Urinary bladder (tissue), 4 donors: ENCODE measurements around the gene LOX. TPM values are rescaled to one million over a fixed set of nuclear protein-coding genes. Genes with fewer than 3 reads are reported as not detected.

Experiments
- DNase-seq: peaks from one replicate; pipeline ENCODE4 v3.0.0-alpha.2; 2015; ENCODE audit errors: extremely low spot score
- H3K27ac ChIP-seq: one replicate; pipeline ENCODE4 v1.5.1; 2013; ENCODE audit warnings: low read depth, mild to moderate bottlenecking, moderate library complexity
- H3K36me3 ChIP-seq: one replicate; pipeline ENCODE4 v1.6.1; 2013; ENCODE audit warnings: mild to moderate bottlenecking, moderate library complexity; ENCODE audit not compliant: insufficient read depth
- H3K4me1 ChIP-seq: one replicate; pipeline ENCODE4 v1.6.1; 2013; ENCODE audit warnings: mild to moderate bottlenecking, moderate library complexity; ENCODE audit not compliant: insufficient read depth
- H3K4me3 ChIP-seq: one replicate; pipeline ENCODE4 v1.5.1; 2013; ENCODE audit warnings: low read depth, low read length
- WGBS: extraction: QIAGEN DNeasy Blood & Tissue Kit; methylation state at CpG from one replicate; pipeline ENCODE4 v1.1.7; 2013; 5-methylcytosine and 5-hydroxymethylcytosine counted together
- polyA plus RNA-seq: library from polyadenylated mRNA; stranded (reverse); fragments of 200-250 nt; gene quantifications from one replicate; pipeline ENCODE4 v1.2.3, GENCODE V29; 2013
- total RNA-seq: library from RNA; depleted of rRNA; stranded (reverse); fragments of >200 nt; gene quantifications from one replicate; pipeline ENCODE4 v1.2.3, GENCODE V29; 2014
- donor health status: healthy with polysubstance abuse.
- donor health status: healthy.

Gene LOX
- total and polyA plus RNA-seq, 2 donors = 15.0 to 158 TPM

- Histone ChIP-seq H3K36me3 (no peaks in the 10 kb centered on the region), H3K4me1 (no peaks in the 10 kb centered on the region), H3K4me3 (no peak overlapping the region), H3K27ac (no peak overlapping the region)
- no peak for DNase-seq
- 57% methylated on average over 2 of the region's 2 CpGs for WGBS
Measured at GRCh38 chr5:122089096-122090013, 11.3 kb upstream of the LOX start.

- no peak for DNase-seq
- H3K4me3 ChIP-seq = no peak overlapping the region
- WGBS = 62% methylated on average over 3 of the region's 3 CpGs
Measured at GRCh38 chr5:122085041-122085440, 7.0 kb upstream of the LOX start.

GRCh38 chr5:122083535-122083934 is 5.5 kb upstream of the LOX start:
- DNase-seq = no peak
- H3K27ac ChIP-seq = no peak overlapping the region
- H3K4me1 ChIP-seq = no peaks in the 10 kb centered on the region
- H3K4me3 ChIP-seq = no peak overlapping the region
- 80% methylated on average over 1 of the region's 1 CpG for WGBS
- no peaks in the 10 kb centered on the region for H3K36me3 ChIP-seq

More at GRCh38 chr5:122085041-122085440, 7.0 kb upstream of the LOX start:
- Histone ChIP-seq H3K36me3 (no peaks in the 10 kb centered on the region), H3K4me1 (no peaks in the 10 kb centered on the region), H3K27ac (no peak overlapping the region)

DNA sequence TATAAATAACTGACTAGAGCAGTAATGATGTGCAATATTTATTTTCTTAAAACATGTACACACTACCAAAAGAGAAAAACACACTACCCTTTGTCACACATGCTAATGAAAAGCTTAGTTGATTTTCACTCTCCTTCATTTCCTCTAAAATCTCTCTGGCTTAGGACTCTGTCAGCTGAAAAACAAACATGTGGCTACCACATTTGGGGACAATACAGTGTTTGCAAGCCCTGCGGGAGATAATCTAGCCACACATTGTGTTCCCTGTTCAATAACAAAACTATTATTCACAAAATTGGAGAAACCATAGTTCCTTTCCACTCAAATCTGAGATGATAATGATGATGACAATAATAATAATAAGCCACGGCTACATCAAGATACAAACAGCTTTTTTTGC is 3.5 kb upstream of the LOX start:
- DNase-seq = no peak
- H3K4me3 ChIP-seq = no peak overlapping the region
- no peaks in the 10 kb centered on the region for H3K36me3 ChIP-seq
- H3K27ac ChIP-seq = no peak overlapping the region
- 74% methylated on average over 2 of the region's 2 CpGs for WGBS
- H3K4me1 ChIP-seq = no peaks in the 10 kb centered on the region

GRCh38 chr5:122077366-122078115 is 518 bp downstream of the LOX start:
- no peaks in the 10 kb centered on the region for H3K4me1 ChIP-seq
- DNase-seq = no peak
- H3K36me3 ChIP-seq = no peaks in the 10 kb centered on the region
- peak overlapping the region; percentile 56 for H3K4me3 ChIP-seq
- no peak overlapping the region for H3K27ac ChIP-seq
- WGBS = under 1% methylated on average over 78 of the region's 78 CpGs

DNA sequence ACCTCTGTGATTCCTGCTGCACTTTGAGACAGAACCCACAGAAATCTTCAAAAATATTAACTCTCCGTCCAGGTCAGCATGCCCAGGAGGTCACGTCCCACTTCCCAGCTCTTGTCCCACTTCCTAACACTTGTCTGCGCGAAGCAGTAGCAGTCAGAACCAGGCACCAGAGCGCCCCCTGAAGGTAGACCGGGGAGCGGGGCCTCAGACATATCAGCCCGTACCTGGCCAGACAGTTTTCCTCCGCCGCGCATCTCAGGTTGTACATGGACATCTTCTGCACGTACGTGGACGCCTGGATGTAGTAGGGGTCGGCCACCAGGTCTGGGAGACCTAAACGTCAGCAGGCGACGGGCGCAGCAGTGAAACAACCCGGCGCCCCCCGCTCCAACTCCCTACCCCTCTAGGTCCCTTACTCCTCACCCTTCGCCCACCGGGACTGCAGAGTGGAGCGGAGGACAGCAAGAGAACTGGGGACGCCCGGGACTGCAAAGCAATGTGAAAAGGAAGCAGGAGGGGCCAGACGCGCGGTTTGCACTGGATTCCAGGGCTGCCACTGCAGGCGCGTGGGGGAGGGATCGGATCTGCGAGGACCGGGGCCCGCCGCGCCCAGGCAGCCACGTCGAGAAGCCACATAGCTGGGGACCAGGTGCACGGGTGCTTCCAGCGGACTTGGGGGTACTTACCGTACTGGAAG is 1.2 kb downstream of the LOX start:
- under 1% methylated on average over 43 of the region's 43 CpGs for WGBS
- no peaks in the 10 kb centered on the region for H3K36me3 ChIP-seq
- DNase-seq = peak; percentile 33
- H3K4me3 ChIP-seq = peak overlapping the region; percentile 56
- H3K27ac ChIP-seq = no peak overlapping the region
- no peaks in the 10 kb centered on the region for H3K4me1 ChIP-seq

- Histone ChIP-seq H3K4me1 (no peaks in the 10 kb centered on the region), H3K4me3 (no peak overlapping the region), H3K36me3 (no peaks in the 10 kb centered on the region), H3K27ac (no peak overlapping the region)
- 27% methylated on average over 2 of the region's 2 CpGs for WGBS
- no peak for DNase-seq
Measured at GRCh38 chr5:122076050-122076461, 2.0 kb downstream of the LOX start.

DNA sequence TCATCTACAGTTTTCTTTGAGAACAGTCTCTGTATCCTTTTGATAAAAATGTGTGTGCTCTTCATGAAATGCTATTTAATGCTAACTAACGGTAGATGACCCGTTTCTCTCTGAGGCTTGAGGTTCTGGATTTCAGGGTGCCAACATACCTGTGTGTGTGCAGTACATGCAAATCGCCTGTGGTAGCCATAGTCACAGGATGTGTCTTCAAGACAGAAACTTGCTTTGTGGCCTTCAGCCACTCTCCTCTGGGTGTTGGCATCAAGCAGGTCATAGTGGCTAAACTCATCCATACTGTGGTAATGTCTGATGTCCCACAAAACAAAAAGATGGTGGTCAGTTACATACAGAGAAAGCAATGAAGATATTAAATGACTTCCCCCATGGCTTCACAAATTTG is 4.2 kb downstream of the LOX start:
- Histone ChIP-seq H3K4me3 (no peak overlapping the region), H3K4me1 (no peaks in the 10 kb centered on the region), H3K36me3 (no peaks in the 10 kb centered on the region), H3K27ac (no peak overlapping the region)
- DNase-seq = no peak
- 93% methylated on average over 3 of the region's 3 CpGs for WGBS

- WGBS = 85% methylated on average over 2 of the region's 2 CpGs
- no peak for DNase-seq
- Histone ChIP-seq H3K4me3 (no peak overlapping the region), H3K36me3 (no peaks in the 10 kb centered on the region), H3K4me1 (no peaks in the 10 kb centered on the region), H3K27ac (no peak overlapping the region)
Measured at GRCh38 chr5:122073018-122073417, 5.0 kb downstream of the LOX start.

- H3K4me1 ChIP-seq = no peaks in the 10 kb centered on the region
Measured at GRCh38 chr5:122067390-122067789, 10.7 kb downstream of the LOX start.

GRCh38 chr5:122064992-122065391 is 13.1 kb downstream of the LOX start:
- Histone ChIP-seq H3K4me1 (no peaks in the 10 kb centered on the region), H3K27ac (no peak overlapping the region), H3K36me3 (no peaks in the 10 kb centered on the region), H3K4me3 (no peak overlapping the region)
- 98% methylated on average over 3 of the region's 3 CpGs for WGBS
- no peak for DNase-seq

More at GRCh38 chr5:122067390-122067789, 10.7 kb downstream of the LOX start:
- no peak overlapping the region for H3K27ac ChIP-seq
- no peak overlapping the region for H3K4me3 ChIP-seq
- WGBS = 61% methylated on average over 1 of the region's 1 CpG
- DNase-seq = no peak
- no peaks in the 10 kb centered on the region for H3K36me3 ChIP-seq

GRCh38 chr5:122063836-122064235 is 14.2 kb downstream of the LOX start:
- no peak for DNase-seq
- Histone ChIP-seq H3K4me3 (no peak overlapping the region), H3K36me3 (no peaks in the 10 kb centered on the region), H3K27ac (no peak overlapping the region), H3K4me1 (no peaks in the 10 kb centered on the region)
- 66% methylated on average over 1 of the region's 1 CpG for WGBS

DNA sequence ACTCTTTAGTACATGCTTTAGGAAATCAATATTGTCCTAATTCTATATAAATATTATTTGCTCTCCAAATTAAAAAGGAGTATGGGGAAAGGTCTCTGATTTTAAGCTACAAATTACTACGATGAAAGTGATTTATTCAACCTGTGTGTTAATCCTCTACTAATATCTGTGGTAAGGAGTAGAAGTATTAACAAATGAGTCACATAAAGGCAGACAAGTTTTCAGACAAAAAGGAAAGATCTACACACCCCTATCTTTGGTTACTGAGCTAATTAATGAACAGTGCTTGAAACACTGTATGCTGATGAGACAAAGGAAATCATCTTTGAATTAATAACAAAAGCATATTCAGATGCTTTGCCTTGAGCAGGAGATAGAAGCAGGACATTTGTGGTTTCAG is 15.9 kb downstream of the LOX start:
- Histone ChIP-seq H3K4me3 (no peak overlapping the region), H3K4me1 (no peaks in the 10 kb centered on the region), H3K36me3 (no peaks in the 10 kb centered on the region), H3K27ac (no peak overlapping the region)
- no peak for DNase-seq
- 81% methylated on average over 1 of the region's 1 CpG for WGBS
